Measurements from ENCODE around the gene ZNF621. TPM values are rescaled to one million over a fixed set of nuclear protein-coding genes. Genes with fewer than 3 reads are reported as not detected.

The ZNF621 gene
- total and polyA plus RNA-seq, 9 of the 15 experiments (the other 6 are each of a cell fraction or from before 2014, with no cell fraction given), result 4.7 to 28.9 (median 20.6) TPM

DNA sequence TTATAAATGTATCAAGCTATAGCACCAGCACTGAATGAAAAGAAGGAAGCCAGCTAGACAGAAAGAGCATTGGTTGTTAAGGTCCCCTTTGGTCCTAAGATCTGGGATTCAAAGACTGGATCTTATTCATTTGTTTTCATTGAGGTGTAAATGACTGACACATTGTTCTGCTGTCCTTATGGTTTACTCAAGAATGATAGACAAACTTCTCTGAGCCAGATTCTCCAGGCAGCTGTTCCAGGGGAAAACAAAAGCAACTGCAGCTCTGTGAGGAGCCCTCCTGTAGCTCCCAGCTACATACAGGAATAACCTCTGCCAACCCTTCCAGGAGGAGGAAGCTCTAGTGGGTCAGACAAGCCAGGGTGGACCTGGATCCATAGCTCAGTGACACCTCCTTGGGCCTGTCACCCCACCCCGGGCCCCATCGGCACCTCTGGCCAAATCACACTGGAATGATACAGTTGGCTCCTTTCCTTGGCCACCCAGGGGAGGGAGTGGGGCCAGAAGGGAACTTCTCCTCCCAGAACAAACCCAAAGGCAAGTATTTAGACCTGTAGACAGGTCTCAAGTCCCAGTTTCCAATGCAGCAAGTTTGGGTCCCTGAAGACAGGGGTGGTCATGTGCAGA is 57.8 kb downstream of the ZNF621 start (continued):
- TF ChIP-seq, protein P1, sequence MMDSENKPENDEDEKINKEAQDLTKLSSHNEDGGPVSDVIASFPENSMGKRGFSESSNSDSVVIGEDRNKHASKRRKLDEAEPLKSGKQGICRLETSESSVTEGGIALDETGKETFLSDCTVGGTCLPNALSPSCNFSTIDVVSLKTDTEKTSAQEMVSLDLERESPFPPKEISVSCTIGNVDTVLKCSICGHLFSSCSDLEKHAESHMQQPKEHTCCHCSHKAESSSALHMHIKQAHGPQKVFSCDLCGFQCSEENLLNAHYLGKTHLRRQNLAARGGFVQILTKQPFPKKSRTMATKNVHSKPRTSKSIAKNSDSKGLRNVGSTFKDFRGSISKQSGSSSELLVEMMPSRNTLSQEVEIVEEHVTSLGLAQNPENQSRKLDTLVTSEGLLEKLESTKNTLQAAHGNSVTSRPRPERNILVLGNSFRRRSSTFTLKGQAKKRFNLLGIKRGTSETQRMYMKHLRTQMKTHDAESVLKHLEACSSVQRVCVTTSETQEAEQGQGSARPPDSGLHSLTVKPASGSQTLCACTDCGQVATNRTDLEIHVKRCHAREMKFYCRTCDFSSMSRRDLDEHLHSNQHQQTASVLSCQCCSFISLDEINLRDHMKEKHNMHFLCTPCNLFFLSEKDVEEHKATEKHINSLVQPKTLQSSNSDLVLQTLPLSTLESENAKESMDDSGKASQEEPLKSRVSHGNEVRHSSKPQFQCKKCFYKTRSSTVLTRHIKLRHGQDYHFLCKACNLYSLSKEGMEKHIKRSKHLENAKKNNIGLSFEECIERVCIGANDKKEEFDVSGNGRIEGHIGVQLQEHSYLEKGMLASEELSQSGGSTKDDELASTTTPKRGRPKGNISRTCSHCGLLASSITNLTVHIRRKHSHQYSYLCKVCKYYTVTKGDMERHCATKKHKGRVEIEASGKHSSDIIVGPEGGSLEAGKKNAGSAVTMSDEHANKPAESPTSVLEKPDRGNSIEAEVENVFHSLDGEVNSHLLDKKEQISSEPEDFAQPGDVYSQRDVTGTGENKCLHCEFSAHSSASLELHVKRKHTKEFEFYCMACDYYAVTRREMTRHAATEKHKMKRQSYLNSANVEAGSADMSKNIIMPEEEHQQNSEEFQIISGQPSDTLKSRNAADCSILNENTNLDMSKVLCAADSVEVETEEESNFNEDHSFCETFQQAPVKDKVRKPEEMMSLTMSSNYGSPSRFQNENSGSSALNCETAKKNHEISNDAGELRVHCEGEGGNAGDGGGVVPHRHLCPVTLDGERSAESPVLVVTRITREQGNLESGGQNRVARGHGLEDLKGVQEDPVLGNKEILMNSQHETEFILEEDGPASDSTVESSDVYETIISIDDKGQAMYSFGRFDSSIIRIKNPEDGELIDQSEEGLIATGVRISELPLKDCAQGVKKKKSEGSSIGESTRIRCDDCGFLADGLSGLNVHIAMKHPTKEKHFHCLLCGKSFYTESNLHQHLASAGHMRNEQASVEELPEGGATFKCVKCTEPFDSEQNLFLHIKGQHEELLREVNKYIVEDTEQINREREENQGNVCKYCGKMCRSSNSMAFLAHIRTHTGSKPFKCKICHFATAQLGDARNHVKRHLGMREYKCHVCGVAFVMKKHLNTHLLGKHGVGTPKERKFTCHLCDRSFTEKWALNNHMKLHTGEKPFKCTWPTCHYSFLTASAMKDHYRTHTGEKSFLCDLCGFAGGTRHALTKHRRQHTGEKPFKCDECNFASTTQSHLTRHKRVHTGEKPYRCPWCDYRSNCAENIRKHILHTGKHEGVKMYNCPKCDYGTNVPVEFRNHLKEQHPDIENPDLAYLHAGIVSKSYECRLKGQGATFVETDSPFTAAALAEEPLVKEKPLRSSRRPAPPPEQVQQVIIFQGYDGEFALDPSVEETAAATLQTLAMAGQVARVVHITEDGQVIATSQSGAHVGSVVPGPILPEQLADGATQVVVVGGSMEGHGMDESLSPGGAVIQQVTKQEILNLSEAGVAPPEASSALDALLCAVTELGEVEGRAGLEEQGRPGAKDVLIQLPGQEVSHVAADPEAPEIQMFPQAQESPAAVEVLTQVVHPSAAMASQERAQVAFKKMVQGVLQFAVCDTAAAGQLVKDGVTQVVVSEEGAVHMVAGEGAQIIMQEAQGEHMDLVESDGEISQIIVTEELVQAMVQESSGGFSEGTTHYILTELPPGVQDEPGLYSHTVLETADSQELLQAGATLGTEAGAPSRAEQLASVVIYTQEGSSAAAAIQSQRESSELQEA (IDR thresholded peaks at IDR 0.05; ENCODE audit: low read depth), result no peak
- TF ChIP-seq SUPT5H (IDR thresholded peaks at IDR 0.05), result no peak
- TF ChIP-seq IRF2 (CRISPR knock-in tag; IDR thresholded peaks at IDR 0.05), result no peak
- no peak for TF ChIP-seq ZNF668 (CRISPR knock-in tag; IDR thresholded peaks at IDR 0.05)
- no peak for TF ChIP-seq FOXO4 (CRISPR knock-in tag; IDR thresholded peaks at IDR 0.05)
- no peak for TF ChIP-seq ZNF699 (CRISPR knock-in tag; IDR thresholded peaks at IDR 0.05; ENCODE audit: insufficient replicate concordance)
- no peak for TF ChIP-seq ELF2 (CRISPR knock-in tag; IDR thresholded peaks at IDR 0.05)
- no peak for TF ChIP-seq DEAF1 (CRISPR knock-in tag; IDR thresholded peaks at IDR 0.05)
- TF ChIP-seq HNRNPUL1 (IDR thresholded peaks at IDR 0.05; ENCODE audit: low read length), result no peak
